NCI-H748 treated with DMSO at 0.1 percent for 48 hours (cell line): Measurements from ENCODE around the gene BCAN.

Source experiments
- DNase-seq: peaks from one replicate; lab custom pipeline; 2025; lab: John Stamatoyannopoulos, UW

Gene BCAN

GRCh38 chr1:156644146-156644545, 2.2 kb downstream of the BCAN start:
- DNase-seq = no peak

- no peak for DNase-seq
Measured at GRCh38 chr1:156644640-156645039, 2.7 kb downstream of the BCAN start.

DNA sequence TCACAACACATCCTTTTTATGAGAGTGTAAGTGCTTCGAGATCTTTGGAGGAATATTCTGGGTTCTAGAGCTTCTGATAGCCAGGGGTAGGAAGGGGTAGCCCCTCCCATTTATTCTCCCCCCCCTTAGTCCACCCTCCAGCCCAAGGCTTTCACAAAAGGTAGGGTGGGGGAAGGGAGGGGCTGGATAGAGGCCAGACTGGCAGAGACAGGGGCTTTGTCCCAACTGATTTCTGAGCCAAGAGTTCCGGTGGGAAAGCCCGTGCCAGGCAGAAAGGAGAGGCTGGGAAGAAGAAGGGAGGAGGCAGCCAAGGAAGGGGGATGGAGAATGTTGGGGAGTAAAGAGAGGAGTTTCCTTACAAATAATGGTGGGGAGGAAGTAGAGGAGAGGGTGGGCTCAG, 3.1 kb downstream of the BCAN start:
- DNase-seq = no peak

DNA sequence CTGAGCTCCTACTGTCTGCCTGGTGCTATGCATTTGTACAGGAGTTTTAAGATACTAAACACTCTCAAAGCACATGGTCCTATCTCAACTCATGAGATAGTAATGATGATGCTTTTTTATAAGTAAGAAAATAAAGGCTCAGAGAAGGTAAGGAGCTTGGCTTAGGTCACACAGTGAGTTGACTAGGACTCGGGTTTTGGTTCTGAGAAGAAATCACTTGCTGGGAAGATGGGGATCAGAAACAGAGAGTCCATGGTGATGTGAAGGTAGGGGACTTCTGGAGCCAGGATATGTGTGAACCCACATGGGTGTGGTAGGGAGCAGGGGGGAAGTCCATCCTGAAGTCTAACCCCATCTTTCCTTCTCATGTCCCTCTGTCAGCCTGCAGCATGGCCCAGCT, 3.7 kb downstream of the BCAN start:
- DNase-seq = no peak

GRCh38 chr1:156646738-156647211, 4.9 kb downstream of the BCAN start:
- DNase-seq = no peak

GRCh38 chr1:156647351-156647750, 5.4 kb downstream of the BCAN start:
- DNase-seq = no peak

GRCh38 chr1:156648496-156648895, 6.6 kb downstream of the BCAN start:
- no peak for DNase-seq

GRCh38 chr1:156648951-156649350, 7.0 kb downstream of the BCAN start:
- no peak for DNase-seq

- no peak for DNase-seq
Measured at GRCh38 chr1:156652131-156652991, 10.4 kb downstream of the BCAN start.

- no peak for DNase-seq
Measured at GRCh38 chr1:156652992-156653355, 11.1 kb downstream of the BCAN start.

- no peak for DNase-seq
Measured at GRCh38 chr1:156654700-156655099, 12.8 kb downstream of the BCAN start.

- DNase-seq = no peak
Measured at GRCh38 chr1:156655151-156655903, 13.4 kb downstream of the BCAN start.

GRCh38 chr1:156655904-156656516, 14.1 kb downstream of the BCAN start:
- no peak for DNase-seq

GRCh38 chr1:156656806-156657740, 15.2 kb downstream of the BCAN start:
- DNase-seq = peak; percentile 24

GRCh38 chr1:156657741-156658319, 15.9 kb downstream of the BCAN start:
- DNase-seq = no peak

DNA sequence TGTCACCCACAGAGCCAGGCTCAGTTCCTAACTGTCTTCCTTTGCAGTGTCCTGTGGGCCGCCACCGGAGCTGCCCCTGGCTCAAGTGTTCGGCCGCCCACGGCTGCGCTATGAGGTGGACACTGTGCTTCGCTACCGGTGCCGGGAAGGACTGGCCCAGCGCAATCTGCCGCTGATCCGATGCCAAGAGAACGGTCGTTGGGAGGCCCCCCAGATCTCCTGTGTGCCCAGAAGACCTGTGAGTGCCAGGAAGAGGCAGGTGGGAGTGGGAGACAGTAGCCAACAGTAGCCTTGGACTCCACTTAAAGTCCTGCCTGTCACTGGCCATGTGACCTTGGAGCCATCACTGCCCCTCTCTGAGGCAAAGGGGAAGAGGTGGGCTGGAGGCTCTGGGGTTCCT, 16.6 kb downstream of the BCAN start:
- DNase-seq = no peak

DNA sequence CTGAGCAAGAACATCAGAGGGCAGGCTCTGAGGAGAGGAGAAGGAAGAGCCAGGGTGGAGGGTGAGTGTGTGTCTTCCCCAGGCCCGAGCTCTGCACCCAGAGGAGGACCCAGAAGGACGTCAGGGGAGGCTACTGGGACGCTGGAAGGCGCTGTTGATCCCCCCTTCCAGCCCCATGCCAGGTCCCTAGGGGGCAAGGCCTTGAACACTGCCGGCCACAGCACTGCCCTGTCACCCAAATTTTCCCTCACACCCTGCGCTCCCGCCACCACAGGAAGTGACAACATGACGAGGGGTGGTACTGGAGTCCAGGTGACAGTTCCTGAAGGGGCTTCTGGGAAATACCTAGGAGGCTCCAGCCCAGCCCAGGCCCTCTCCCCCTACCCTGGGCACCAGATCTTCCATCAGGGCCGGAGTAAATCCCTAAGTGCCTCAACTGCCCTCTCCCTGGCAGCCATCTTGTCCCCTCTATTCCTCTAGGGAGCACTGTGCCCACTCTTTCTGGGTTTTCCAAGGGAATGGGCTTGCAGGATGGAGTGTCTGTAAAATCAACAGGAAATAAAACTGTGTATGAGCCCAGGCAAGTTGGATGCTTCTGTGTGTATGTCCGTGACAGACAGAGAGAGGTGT, 17.1 kb downstream of the BCAN start:
- no peak for DNase-seq

DNA sequence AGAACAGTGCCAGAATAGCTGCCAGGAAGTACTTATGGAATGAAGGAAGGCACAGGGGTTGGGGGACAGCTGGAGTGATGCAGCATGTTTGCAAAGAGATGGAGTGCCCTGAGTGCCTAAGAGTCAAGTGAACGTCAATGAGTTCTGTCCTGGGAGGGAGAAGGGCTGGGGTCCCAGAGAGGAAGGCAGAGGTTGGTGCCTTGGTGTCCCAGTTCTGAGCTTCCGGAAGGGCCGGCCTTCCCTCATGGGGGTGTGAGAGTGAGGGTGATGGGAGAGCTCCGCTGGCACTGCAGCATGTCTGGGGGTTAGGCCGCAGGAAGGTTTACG, 17.7 kb downstream of the BCAN start:
- no peak for DNase-seq

GRCh38 chr1:156659988-156660751, 18.3 kb downstream of the BCAN start:
- DNase-seq = peak; percentile 60

GRCh38 chr1:156660752-156661112, 18.8 kb downstream of the BCAN start:
- DNase-seq = no peak
